Mesendoderm (in vitro differentiated cells): ENCODE results near the gene NLRP7.
"Not testable (repeated sequence)": the region's sequence is repeated elsewhere in the genome, so short reads cannot be mapped to it uniquely, and the experiment has no call there.

ENCODE experiments used
- DNase-seq: peaks from one replicate; pipeline ENCODE4 v3.0.0; 2013
- H2AK5ac ChIP-seq: 2 replicates; pipeline ENCODE4 v1.6.1; 2013; ENCODE audit warnings: low read length, inconsistent platforms
- H2BK120ac ChIP-seq: 2 replicates; pipeline ENCODE4 v1.6.1; 2013; ENCODE audit warnings: low read depth, mild to moderate bottlenecking, low read length, moderate library complexity, mixed read lengths
- H2BK15ac ChIP-seq: replicated peaks from 2 replicates; pipeline ENCODE4 v1.6.1; 2013; ENCODE audit warnings: low read depth, mild to moderate bottlenecking, moderate library complexity
- H2BK5ac ChIP-seq: 2 replicates; pipeline ENCODE4 v1.6.1; 2013; ENCODE audit warnings: low read length, inconsistent platforms
- H3K18ac ChIP-seq: 2 replicates; pipeline ENCODE4 v1.6.1; 2013; ENCODE audit warnings: mild to moderate bottlenecking, low read length, mixed read lengths
- H3K23ac ChIP-seq: one replicate; pipeline ENCODE4 v1.6.1; 2013; ENCODE audit warnings: low read length
- H3K27ac ChIP-seq: 2 replicates; pipeline ENCODE4 v1.5.1; 2013; ENCODE audit warnings: low read depth, mild to moderate bottlenecking, inconsistent platforms, low read length, moderate library complexity
- H3K27me3 ChIP-seq: 2 replicates; pipeline ENCODE4 v1.6.1; 2013; ENCODE audit warnings: low read length, control low read depth, mild to moderate bottlenecking, inconsistent platforms; ENCODE audit not compliant: insufficient read depth, poor library complexity
- H3K36me3 ChIP-seq: 2 replicates; pipeline ENCODE4 v1.6.1; 2013; ENCODE audit warnings: low read length, inconsistent platforms; ENCODE audit not compliant: control insufficient read depth, insufficient read depth
- H3K4ac ChIP-seq: one replicate; pipeline ENCODE4 v1.6.1; 2013; ENCODE audit warnings: low read depth, mild to moderate bottlenecking, low read length, moderate library complexity
- H3K4me1 ChIP-seq: 2 replicates; pipeline ENCODE4 v1.6.1; 2013; ENCODE audit warnings: low read depth, low read length, inconsistent platforms; ENCODE audit not compliant: control insufficient read depth
- H3K4me2 ChIP-seq: 2 replicates; pipeline ENCODE4 v1.6.1; 2013; ENCODE audit warnings: low read length
- H3K4me3 ChIP-seq: 2 replicates; pipeline ENCODE4 v1.5.1; 2013; ENCODE audit warnings: mild to moderate bottlenecking, low read length
- H3K56ac ChIP-seq: one replicate; pipeline ENCODE4 v1.6.1; 2013; ENCODE audit warnings: low read length
- H3K79me1 ChIP-seq: 2 replicates; pipeline ENCODE4 v1.6.1; 2013; ENCODE audit warnings: low read length, inconsistent platforms
- H3K79me2 ChIP-seq: 2 replicates; pipeline ENCODE4 v1.6.1; 2013; ENCODE audit warnings: mild to moderate bottlenecking, low read length; ENCODE audit not compliant: control insufficient read depth, insufficient read depth
- H3K9ac ChIP-seq: 2 replicates; pipeline ENCODE4 v1.6.1; 2013; ENCODE audit warnings: low read length, inconsistent platforms
- H4K5ac ChIP-seq: one replicate; pipeline ENCODE4 v1.6.1; 2013; ENCODE audit warnings: low read length
- H4K8ac ChIP-seq: one replicate; pipeline ENCODE4 v1.6.1; 2013; ENCODE audit warnings: low read depth, mild to moderate bottlenecking, control low read depth, low read length, moderate library complexity
- WGBS: extraction: QIAGEN DNeasy Blood & Tissue Kit; methylation state at CpG from one replicate; pipeline ENCODE4 v1.1.7; 2013; ENCODE audit warnings: low lambda C conversion rate, missing lambda C conversion rate; ENCODE audit not compliant: insufficient coverage; ENCODE audit errors: extremely low coverage; 5-methylcytosine and 5-hydroxymethylcytosine counted together

The NLRP7 gene

GRCh38 chr19:54896036-54896435 is 51.3 kb downstream of the NLRP7 start:
- H2BK5ac ChIP-seq: no peak overlapping the region
- no peaks in the 10 kb centered on the region for H3K27me3 ChIP-seq
- H3K4me2 ChIP-seq: no peak overlapping the region
- H3K56ac ChIP-seq: peak overlapping the region; percentile 34
- H3K27ac ChIP-seq: peak overlapping the region; percentile 66
- H3K4me1 ChIP-seq: no peaks in the 10 kb centered on the region
- H4K8ac ChIP-seq: no peak overlapping the region
- no peak overlapping the region for H2BK120ac ChIP-seq
- no peak overlapping the region for H3K23ac ChIP-seq
- H3K79me1 ChIP-seq: no peaks in the 10 kb centered on the region
- H2BK15ac ChIP-seq: no peak overlapping the region
- no peak overlapping the region for H3K9ac ChIP-seq
- H3K36me3 ChIP-seq: no peaks in the 10 kb centered on the region
- peak overlapping the region; percentile 55 for H3K4ac ChIP-seq
- no peaks in the 10 kb centered on the region for H3K79me2 ChIP-seq
- no peak overlapping the region for H3K4me3 ChIP-seq
- WGBS: no CpG with 5 or more reads among the region's 2 CpGs
- peak; percentile 73 for DNase-seq
- H3K18ac ChIP-seq: peak overlapping the region; percentile 60
- no peak overlapping the region for H2AK5ac ChIP-seq
- no peak overlapping the region for H4K5ac ChIP-seq

GRCh38 chr19:54894106-54894505 is 53.2 kb downstream of the NLRP7 start:
- not testable (repeated sequence) for H3K23ac ChIP-seq, H3K4me3 ChIP-seq, DNase-seq, H3K36me3 ChIP-seq, H2AK5ac ChIP-seq, H4K5ac ChIP-seq, H2BK15ac ChIP-seq, H3K4ac ChIP-seq, H3K79me1 ChIP-seq, H2BK5ac ChIP-seq, H3K27me3 ChIP-seq, H3K4me2 ChIP-seq, H3K79me2 ChIP-seq, H3K4me1 ChIP-seq, H3K9ac ChIP-seq, H4K8ac ChIP-seq
- H3K27ac ChIP-seq: peak overlapping the region; percentile 79
- H3K18ac ChIP-seq: peak overlapping the region; percentile 22
- peak overlapping the region; percentile 78 for H2BK120ac ChIP-seq
- no CpG with 5 or more reads among the region's 16 CpGs for WGBS
- peak overlapping the region; percentile 12 for H3K56ac ChIP-seq

- no CpG with 5 or more reads among the region's 7 CpGs for WGBS
- no peak overlapping the region for H4K5ac ChIP-seq
- peak overlapping the region; percentile 93 for H3K4ac ChIP-seq
- no peak overlapping the region for H4K8ac ChIP-seq
- H3K79me1 ChIP-seq: no peaks in the 10 kb centered on the region
- H2BK15ac ChIP-seq: peak overlapping the region; percentile 37
- H3K4me1 ChIP-seq: no peaks in the 10 kb centered on the region
- H3K23ac ChIP-seq: no peak overlapping the region
- H2BK120ac ChIP-seq: peak overlapping the region; percentile 94
- H3K79me2 ChIP-seq: no peaks in the 10 kb centered on the region
- H3K4me3 ChIP-seq: no peak overlapping the region
- peak overlapping the region; percentile 91 for H3K27ac ChIP-seq
- no peaks in the 10 kb centered on the region for H3K36me3 ChIP-seq
- peak overlapping the region; percentile 67 for H3K56ac ChIP-seq
- H3K4me2 ChIP-seq: no peak overlapping the region
- H2BK5ac ChIP-seq: peak overlapping the region; percentile 81
- H3K9ac ChIP-seq: no peak overlapping the region
- H2AK5ac ChIP-seq: no peak overlapping the region
- DNase-seq: peak; percentile 89
- H3K27me3 ChIP-seq: no peaks in the 10 kb centered on the region
- H3K18ac ChIP-seq: peak overlapping the region; percentile 90
These were observed 53.9 kb downstream of the NLRP7 start for GRCh38 chr19:54893406-54893805.

- no peaks in the 10 kb centered on the region for H3K79me1 ChIP-seq
- H2BK120ac ChIP-seq: no peak overlapping the region
- DNase-seq: no peak
- H3K27me3 ChIP-seq: no peaks in the 10 kb centered on the region
- H3K4me2 ChIP-seq: no peak overlapping the region
- no peak overlapping the region for H2BK15ac ChIP-seq
- H3K23ac ChIP-seq: no peak overlapping the region
- no peak overlapping the region for H3K4ac ChIP-seq
- H4K8ac ChIP-seq: no peak overlapping the region
- no peaks in the 10 kb centered on the region for H3K4me1 ChIP-seq
- no CpG with 5 or more reads among the region's 11 CpGs for WGBS
- no peak overlapping the region for H2BK5ac ChIP-seq
- H3K79me2 ChIP-seq: no peaks in the 10 kb centered on the region
- H3K9ac ChIP-seq: no peak overlapping the region
- H3K27ac ChIP-seq: no peak overlapping the region
- H3K56ac ChIP-seq: no peak overlapping the region
- no peak overlapping the region for H3K18ac ChIP-seq
- peak overlapping the region; percentile 78 for H2AK5ac ChIP-seq
- no peak overlapping the region for H3K4me3 ChIP-seq
- H3K36me3 ChIP-seq: no peaks in the 10 kb centered on the region
- H4K5ac ChIP-seq: no peak overlapping the region
These were observed 57.8 kb downstream of the NLRP7 start for GRCh38 chr19:54889566-54889965.

GRCh38 chr19:54888239-54888638 is 59.1 kb downstream of the NLRP7 start:
- Histone ChIP-seq H2BK120ac (no peak overlapping the region), H3K27ac (no peak overlapping the region), H3K18ac (no peak overlapping the region), H3K4me1 (no peaks in the 10 kb centered on the region), H3K27me3 (no peaks in the 10 kb centered on the region), H4K5ac (no peak overlapping the region), H3K56ac (no peak overlapping the region), H3K36me3 (no peaks in the 10 kb centered on the region), H2BK15ac (no peak overlapping the region), H2BK5ac (no peak overlapping the region), H3K23ac (no peak overlapping the region), H3K4me2 (no peak overlapping the region), H2AK5ac (no peak overlapping the region), H3K79me2 (no peaks in the 10 kb centered on the region), H3K4ac (no peak overlapping the region), H3K79me1 (no peaks in the 10 kb centered on the region), H4K8ac (no peak overlapping the region), H3K4me3 (no peak overlapping the region), H3K9ac (no peak overlapping the region)
- no CpG with 5 or more reads among the region's 10 CpGs for WGBS
- no peak for DNase-seq

- H3K4me1 ChIP-seq: no peaks in the 10 kb centered on the region
- H3K4ac ChIP-seq: no peak overlapping the region
- no peak overlapping the region for H3K27ac ChIP-seq
- H3K36me3 ChIP-seq: no peaks in the 10 kb centered on the region
- no CpG with 5 or more reads among the region's 9 CpGs for whole genome bisulfite sequencing
- DNase-seq: no peak
- H2BK120ac ChIP-seq: no peak overlapping the region
- H2BK15ac ChIP-seq: no peak overlapping the region
- H2AK5ac ChIP-seq: peak overlapping the region; percentile 90
- no peak overlapping the region for H3K9ac ChIP-seq
- no peak overlapping the region for H3K18ac ChIP-seq
- H3K4me2 ChIP-seq: no peak overlapping the region
- H3K23ac ChIP-seq: no peak overlapping the region
- H4K8ac ChIP-seq: no peak overlapping the region
- H2BK5ac ChIP-seq: no peak overlapping the region
- H3K79me1 ChIP-seq: no peaks in the 10 kb centered on the region
- no peak overlapping the region for H4K5ac ChIP-seq
- no peaks in the 10 kb centered on the region for H3K27me3 ChIP-seq
- no peaks in the 10 kb centered on the region for H3K79me2 ChIP-seq
- H3K56ac ChIP-seq: peak overlapping the region; percentile 60
- H3K4me3 ChIP-seq: no peak overlapping the region
These were observed 64.1 kb downstream of the NLRP7 start for GRCh38 chr19:54883228-54883627.
